Muscle layer of colon (tissue), 2 donors: ENCODE data around the gene IVD.

Experiments
- H3K27ac ChIP-seq: one replicate; pipeline ENCODE4 v1.7.0; 2013; ENCODE audit warnings: low read depth, mild to moderate bottlenecking, low read length, moderate library complexity
- H3K27me3 ChIP-seq, 2 donors: one replicate each; pipeline ENCODE4 v1.7.0; 2013; ENCODE audit warnings: low read length in 2 of 2, mild to moderate bottlenecking in 2 of 2; ENCODE audit not compliant: insufficient read depth in 2 of 2, control insufficient read depth in 1 of 2
- H3K36me3 ChIP-seq: one replicate; pipeline ENCODE4 v1.7.0; 2013; ENCODE audit warnings: mild to moderate bottlenecking, low read length; ENCODE audit not compliant: insufficient read depth
- H3K4me1 ChIP-seq: one replicate; pipeline ENCODE4 v1.7.0; 2013; ENCODE audit warnings: mild to moderate bottlenecking, low read length; ENCODE audit not compliant: insufficient read depth
- H3K4me3 ChIP-seq, 2 donors: one replicate each; pipeline ENCODE4 v1.7.0; 2013; ENCODE audit warnings: low read length in 2 of 2, low read depth in 1 of 2, mild to moderate bottlenecking in 1 of 2, moderate library complexity in 1 of 2
- H3K9ac ChIP-seq: one replicate; pipeline ENCODE4 v1.7.0; 2013; ENCODE audit warnings: low read length
- H3K9me3 ChIP-seq: one replicate; pipeline ENCODE4 v1.7.0; 2013; ENCODE audit warnings: mild to moderate bottlenecking, low read length
- donor health status: abdominal sarcoma.
- donor health status: Adenocarcinoma of cecum.

The IVD gene

DNA sequence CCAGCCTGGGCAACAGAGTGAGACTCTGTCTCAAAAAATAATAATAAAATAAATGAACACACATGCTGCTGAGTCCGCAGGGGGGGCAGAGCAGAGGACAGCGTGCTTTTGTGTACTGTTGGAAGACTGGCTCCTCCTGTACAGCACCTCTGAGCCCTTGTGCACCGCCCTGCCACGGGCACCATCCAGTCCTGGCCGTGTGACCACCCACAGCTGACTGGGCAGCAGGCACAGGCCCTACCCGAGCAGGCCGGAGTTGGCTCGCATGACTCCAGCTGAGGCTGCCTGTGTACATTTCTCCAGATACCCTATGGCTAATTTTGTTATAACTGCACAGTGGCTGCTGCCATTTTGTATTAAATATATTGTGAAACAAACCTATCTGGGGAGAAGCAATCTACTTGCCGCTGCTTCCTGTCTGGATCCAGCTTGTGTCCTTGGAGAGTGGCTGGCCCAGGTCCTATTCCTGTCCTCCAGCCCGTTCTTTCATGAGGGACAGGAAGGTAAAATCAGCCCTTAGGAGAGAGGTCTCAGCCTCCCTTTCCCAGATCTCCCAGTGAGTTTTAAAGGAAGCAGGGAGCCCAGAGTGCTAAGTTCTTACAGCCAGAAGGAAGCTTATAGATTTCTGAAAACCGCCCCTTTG lies 14.6 kb downstream of the IVD start:
- Histone ChIP-seq H3K9ac (no peak overlapping the region), H3K4me3 (no peak overlapping the region), H3K4me1 (peaks cover 13% of the 10 kb centered on the region), H3K27me3 (no peaks in the 10 kb centered on the region), H3K36me3 (peaks cover 22% of the 10 kb centered on the region), H3K9me3 (no peaks in the 10 kb centered on the region), H3K27ac (no peak overlapping the region)

DNA sequence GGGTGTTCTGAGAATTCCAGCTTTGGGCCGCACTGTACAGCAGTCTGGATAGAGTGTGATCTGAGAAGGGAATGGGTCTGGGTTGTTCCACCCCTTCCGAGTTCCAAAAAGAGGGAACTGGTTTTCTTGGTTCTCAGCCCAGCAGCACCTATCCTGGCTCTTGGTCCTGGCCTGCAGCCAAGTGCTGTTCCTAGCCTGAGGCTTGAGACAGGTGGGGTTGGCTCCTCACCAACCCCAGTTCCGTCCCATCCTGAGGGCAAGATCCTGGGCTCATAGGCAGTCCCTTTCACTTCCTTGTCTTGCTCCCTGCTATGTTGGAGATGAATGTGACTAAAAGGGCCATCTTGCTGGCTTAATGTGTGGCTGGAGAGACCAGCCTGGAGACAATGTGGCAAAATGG lies 15.2 kb downstream of the IVD start:
- Histone ChIP-seq H3K9ac (no peak overlapping the region), H3K27ac (no peak overlapping the region)

DNA sequence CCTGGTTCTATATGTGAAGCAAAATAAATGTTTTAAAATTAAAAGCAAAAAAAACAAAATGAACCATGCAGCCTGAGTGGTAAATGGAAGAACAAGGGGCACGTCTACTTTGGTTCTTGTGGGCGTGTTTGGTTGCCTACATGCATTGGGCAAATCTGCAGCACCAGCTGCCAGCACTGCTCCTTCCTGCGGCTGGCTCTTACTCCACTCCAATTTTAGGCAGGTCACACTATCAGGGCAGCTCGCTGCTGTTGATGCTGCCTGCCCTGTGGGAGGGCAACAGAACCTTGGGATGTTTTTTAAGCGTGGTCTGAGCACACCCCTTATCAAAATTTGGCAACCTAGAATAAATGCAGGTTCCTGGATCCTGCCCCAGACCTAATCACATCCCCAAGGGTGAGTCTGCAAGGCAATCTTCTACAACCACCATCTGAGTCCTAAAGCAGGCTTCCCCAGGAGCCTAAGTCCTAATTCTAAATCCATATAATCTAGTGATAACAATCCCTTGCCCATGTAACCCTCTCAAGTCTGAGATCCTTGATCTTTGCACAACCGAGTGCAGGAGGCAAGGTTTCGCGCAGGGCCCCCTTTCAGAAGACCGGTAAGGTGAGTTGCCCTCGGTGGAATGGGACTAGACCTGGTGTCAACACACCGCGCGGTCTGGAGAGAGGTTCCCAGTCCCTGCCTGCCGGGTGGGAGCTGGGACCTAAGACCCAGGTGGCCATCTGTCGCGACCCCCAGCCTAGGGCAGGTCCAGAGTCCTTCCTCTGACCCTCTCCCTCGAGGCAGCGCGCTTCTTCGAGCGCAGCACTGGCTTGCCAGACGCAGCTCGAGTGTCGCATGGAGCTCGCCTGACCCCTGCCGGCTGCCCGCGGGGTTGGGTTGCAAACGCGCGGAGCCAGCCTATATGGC lies 15.9 kb downstream of the IVD start:
- Histone ChIP-seq H3K27me3 (no peaks in the 10 kb centered on the region), H3K9ac (no peak overlapping the region), H3K27ac (no peak overlapping the region), H3K4me1 (peaks cover 13% of the 10 kb centered on the region), H3K9me3 (no peaks in the 10 kb centered on the region), H3K4me3 (no peak overlapping the region), H3K36me3 (peaks cover 13% of the 10 kb centered on the region)

More for the DNA sequence above, 15.2 kb downstream of the IVD start:
- Histone ChIP-seq H3K4me3 (no peak overlapping the region), H3K36me3 (peaks cover 18% of the 10 kb centered on the region), H3K27me3 (no peaks in the 10 kb centered on the region), H3K4me1 (peaks cover 13% of the 10 kb centered on the region), H3K9me3 (no peaks in the 10 kb centered on the region)

- H3K36me3 ChIP-seq = no peaks in the 10 kb centered on the region
- peaks cover 13% of the 10 kb centered on the region for H3K4me1 ChIP-seq
- H3K9ac ChIP-seq = no peak overlapping the region
- H3K27ac ChIP-seq = no peak overlapping the region
- H3K27me3 ChIP-seq = no peaks in the 10 kb centered on the region
- no peaks in the 10 kb centered on the region for H3K9me3 ChIP-seq
- no peak overlapping the region for H3K4me3 ChIP-seq
Measured at GRCh38 chr15:40424483-40425115, 19.0 kb downstream of the IVD start.

- H3K27me3 ChIP-seq = no peaks in the 10 kb centered on the region
- peaks cover 12% of the 10 kb centered on the region for H3K4me1 ChIP-seq
- H3K4me3 ChIP-seq = no peak overlapping the region
- H3K9me3 ChIP-seq = no peaks in the 10 kb centered on the region
- no peaks in the 10 kb centered on the region for H3K36me3 ChIP-seq
- no peak overlapping the region for H3K27ac ChIP-seq
- no peak overlapping the region for H3K9ac ChIP-seq
Measured at GRCh38 chr15:40425681-40426080, 20.1 kb downstream of the IVD start.

DNA sequence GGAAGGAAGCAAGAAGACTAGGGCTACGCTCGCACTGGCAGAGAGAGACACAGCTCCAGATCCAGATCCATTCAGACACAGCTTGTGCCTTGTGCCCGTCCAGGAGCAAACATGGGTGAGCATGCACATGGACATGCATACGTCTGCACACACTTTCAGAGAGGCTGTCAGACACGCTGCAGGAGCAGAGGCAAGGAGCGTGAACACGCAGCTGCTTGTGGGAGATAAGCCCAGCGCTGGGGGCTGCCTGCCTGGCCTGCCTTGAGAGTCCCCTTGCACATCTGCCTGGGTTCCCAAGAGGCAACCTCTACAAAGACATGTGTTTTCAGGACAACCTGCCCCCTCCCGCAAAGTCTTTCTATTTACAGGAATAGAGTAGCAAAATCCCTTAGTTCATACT lies 21.6 kb downstream of the IVD start:
- no peaks in the 10 kb centered on the region for H3K36me3 ChIP-seq
- H3K4me3 ChIP-seq = no peak overlapping the region
- H3K9ac ChIP-seq = no peak overlapping the region
- H3K4me1 ChIP-seq = no peaks in the 10 kb centered on the region
- H3K27me3 ChIP-seq = no peaks in the 10 kb centered on the region
- no peaks in the 10 kb centered on the region for H3K9me3 ChIP-seq
- no peak overlapping the region for H3K27ac ChIP-seq

DNA sequence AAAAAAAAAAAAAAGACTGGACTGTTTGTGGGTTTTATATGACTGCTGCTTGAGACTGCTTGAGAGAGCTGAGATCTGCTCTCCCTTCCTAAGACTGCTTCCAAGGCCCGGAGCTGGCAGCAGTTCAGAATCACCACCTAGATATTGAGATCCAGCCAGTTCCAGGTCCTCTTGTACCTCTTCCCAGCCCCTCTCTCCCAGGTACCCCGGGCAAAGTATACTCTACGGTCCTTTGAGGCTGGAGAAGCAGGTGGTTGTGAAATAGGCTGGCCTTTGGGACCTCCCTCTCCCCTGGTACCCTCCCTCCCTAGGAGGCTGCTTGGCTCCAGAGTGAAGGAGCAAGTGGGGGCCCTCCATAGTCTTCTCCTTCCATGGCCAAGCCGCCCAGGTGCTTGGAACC lies 22.6 kb downstream of the IVD start:
- Histone ChIP-seq H3K9ac (no peak overlapping the region), H3K27ac (no peak overlapping the region), H3K4me3 (no peak overlapping the region), H3K9me3 (no peaks in the 10 kb centered on the region), H3K36me3 (no peaks in the 10 kb centered on the region), H3K27me3 (no peaks in the 10 kb centered on the region), H3K4me1 (no peaks in the 10 kb centered on the region)

DNA sequence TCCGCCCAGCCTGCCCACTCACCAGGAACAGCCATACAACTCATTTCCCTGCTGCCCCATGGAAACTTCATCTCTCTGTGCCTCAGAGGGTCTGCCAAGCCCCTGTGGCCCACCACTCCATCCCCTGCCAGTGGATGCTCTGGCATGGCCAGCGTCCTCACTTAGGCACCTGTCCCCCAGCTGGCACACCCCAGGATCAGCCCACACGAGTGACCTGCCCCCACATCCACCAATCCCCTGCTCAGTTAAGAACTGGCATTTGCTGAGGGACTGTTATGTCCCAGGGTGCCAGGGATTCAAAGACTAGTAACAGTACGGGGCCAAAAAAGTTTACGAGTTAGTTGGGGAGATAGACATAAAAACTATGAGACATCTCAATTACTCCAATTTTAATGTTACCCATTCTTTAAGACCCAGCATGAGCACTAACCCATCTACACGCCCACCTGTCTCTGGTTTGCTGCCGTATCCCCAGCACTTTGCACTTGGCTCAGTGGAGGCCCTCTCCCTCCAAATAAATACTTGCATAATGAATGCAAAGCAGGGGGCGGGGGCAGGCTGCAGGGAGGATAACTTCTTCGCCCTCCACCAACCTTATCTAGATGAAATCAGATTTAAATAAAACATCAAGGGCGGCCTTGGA lies 23.6 kb downstream of the IVD start:
- Histone ChIP-seq H3K9ac (no peak overlapping the region), H3K4me3 (no peak overlapping the region), H3K9me3 (no peaks in the 10 kb centered on the region), H3K36me3 (no peaks in the 10 kb centered on the region), H3K27me3 (no peaks in the 10 kb centered on the region), H3K27ac (no peak overlapping the region), H3K4me1 (no peaks in the 10 kb centered on the region)

- Histone ChIP-seq H3K9me3 (no peaks in the 10 kb centered on the region), H3K27ac (no peak overlapping the region), H3K9ac (no peak overlapping the region), H3K36me3 (no peaks in the 10 kb centered on the region), H3K27me3 (peaks cover 0 to 2% of the 10 kb centered on the region in 2 donors), H3K4me3 (no peak overlapping the region), H3K4me1 (no peaks in the 10 kb centered on the region)
Measured at GRCh38 chr15:40430271-40430805, 24.7 kb downstream of the IVD start.

DNA sequence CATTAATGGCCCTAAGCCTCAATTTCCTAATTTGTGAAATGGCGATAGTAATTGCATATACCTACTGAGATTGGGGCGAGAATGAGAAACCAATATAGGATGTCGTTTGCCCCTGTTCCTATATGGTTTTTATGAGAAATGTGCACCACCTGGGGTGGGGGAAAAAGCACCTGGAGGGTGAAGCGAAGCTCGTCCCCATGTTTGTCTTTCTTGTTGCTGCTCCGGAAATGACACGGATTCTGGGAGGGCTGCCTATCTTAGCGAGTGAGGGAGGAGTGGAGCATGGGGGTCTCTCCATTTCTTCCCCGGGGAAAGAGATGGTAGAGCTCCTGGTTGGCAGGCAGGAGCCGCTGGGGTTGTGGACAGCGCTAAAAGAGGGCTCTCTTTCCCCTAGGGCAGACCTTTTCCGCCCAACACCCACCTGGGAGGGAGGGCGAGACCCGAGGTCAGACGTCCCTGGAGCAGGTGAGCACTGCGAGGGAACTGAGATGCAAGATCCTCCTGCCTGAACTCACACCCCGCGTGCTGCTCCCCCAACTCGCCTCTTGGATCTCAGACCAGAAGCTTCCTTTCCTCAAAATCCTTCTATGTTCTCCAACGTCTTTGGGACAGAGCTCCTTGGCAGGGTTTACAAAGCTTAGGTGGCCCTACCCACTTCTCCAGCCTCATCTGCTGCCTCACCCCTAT lies 29.6 kb downstream of the IVD start:
- Histone ChIP-seq H3K4me3 (no peak overlapping the region), H3K4me1 (peaks cover 24% of the 10 kb centered on the region), H3K27me3 (peaks cover 15 to 44% of the 10 kb centered on the region in 2 donors), H3K36me3 (no peaks in the 10 kb centered on the region), H3K9ac (no peak overlapping the region), H3K9me3 (no peaks in the 10 kb centered on the region), H3K27ac (no peak overlapping the region)
